Skin of body (tissue), 2 donors: ENCODE results near the gene RPL14. TPM values are rescaled to one million over a fixed set of nuclear protein-coding genes. Genes with fewer than 3 reads are reported as not detected.
"Not testable (repeated sequence)": the region's sequence is repeated elsewhere in the genome, so short reads cannot be mapped to it uniquely, and the experiment has no call there.

Experiments
- DNase-seq: peaks from one replicate; lab custom pipeline; 2025; lab: John Stamatoyannopoulos, UW
- total RNA-seq: library from RNA; depleted of rRNA; stranded (reverse); fragments of >200 nt; gene quantifications from one replicate; pipeline ENCODE4 v1.2.3, GENCODE V29; 2014

The RPL14 gene
- total RNA-seq, 1 donor from 2014 or later: 287 TPM

- DNase-seq: not testable (repeated sequence)
Measured at GRCh38 chr3:40462838-40463237, 5.7 kb downstream of the RPL14 start.

GRCh38 chr3:40463579-40463978, 6.4 kb downstream of the RPL14 start:
- DNase-seq: no peak

GRCh38 chr3:40464339-40465110, 7.4 kb downstream of the RPL14 start:
- DNase-seq: no peak

GRCh38 chr3:40465111-40465407, 7.9 kb downstream of the RPL14 start:
- DNase-seq: no peak

- DNase-seq: no peak
Measured at GRCh38 chr3:40465456-40465855, 8.3 kb downstream of the RPL14 start.

- no peak for DNase-seq
Measured at GRCh38 chr3:40468018-40468417, 10.9 kb downstream of the RPL14 start.

- no peak for DNase-seq
Measured at GRCh38 chr3:40470701-40471100, 13.6 kb downstream of the RPL14 start.

GRCh38 chr3:40476478-40477470, 19.6 kb downstream of the RPL14 start, which contains the start of gene ZNF619:
Gene ZNF619 (plus strand): TSS chr3:40477122. CDS start chr3:40477980, 858 bp downstream.
- peak; percentile 25 for DNase-seq

- DNase-seq: no peak
Measured at GRCh38 chr3:40477666-40478065, 20.5 kb downstream of the RPL14 start.

GRCh38 chr3:40487172-40487571, 30.0 kb downstream of the RPL14 start:
- DNase-seq: no peak

- DNase-seq: no peak
Measured at GRCh38 chr3:40490916-40491315, 33.8 kb downstream of the RPL14 start.

GRCh38 chr3:40494698-40495097, 37.6 kb downstream of the RPL14 start:
- no peak for DNase-seq

GRCh38 chr3:40497288-40497687, 40.1 kb downstream of the RPL14 start:
- DNase-seq: no peak

- DNase-seq: no peak
Measured at GRCh38 chr3:40499952-40500351, 42.8 kb downstream of the RPL14 start.

GRCh38 chr3:40502034-40502433, 44.9 kb downstream of the RPL14 start:
- DNase-seq: no peak

- no peak for DNase-seq
Measured at GRCh38 chr3:40504636-40505430, 47.7 kb downstream of the RPL14 start.

- peak; percentile 14 for DNase-seq
Measured at GRCh38 chr3:40505599-40506462, 48.7 kb downstream of the RPL14 start, which contains the start of gene ZNF620. Gene ZNF620 (plus strand): TSS chr3:40506039. CDS start chr3:40506353, 314 bp downstream.

GRCh38 chr3:40511031-40511718, 54.0 kb downstream of the RPL14 start:
- no peak for DNase-seq

GRCh38 chr3:40516201-40516600, 59.1 kb downstream of the RPL14 start:
- DNase-seq: no peak

GRCh38 chr3:40518067-40518466, 60.9 kb downstream of the RPL14 start:
- no peak for DNase-seq
